IMR-90 (cell line): ENCODE results near the gene YKT6.

Source experiments
- CEBPB ChIP-seq: IDR thresholded peaks from 2 replicates; pipeline ENCODE4 v1.6.1; 2012; ENCODE audit warnings: low read depth, low read length, improper control_type of control experiment
- CHD1 ChIP-seq: IDR thresholded peaks from 2 replicates; pipeline ENCODE4 v1.6.1; 2012; ENCODE audit warnings: low read depth, low read length, improper control_type of control experiment
- CTCF ChIP-seq: conservative IDR thresholded peaks from 2 replicates; pipeline ENCODE4 v1.5.1; 2012; ENCODE audit warnings: mild to moderate bottlenecking, low read depth, low read length, improper control_type of control experiment
- ELK1 ChIP-seq: fragments of 150-350 bp; IDR thresholded peaks from 2 replicates; pipeline ENCODE4 v1.6.1; 2016; ENCODE audit warnings: low read depth, mild to moderate bottlenecking, low read length, moderate library complexity, borderline replicate concordance
- FOS ChIP-seq: fragments of 150-350 bp; IDR thresholded peaks from 2 replicates; pipeline ENCODE4 v1.6.1; 2016; ENCODE audit warnings: low read depth, low read length
- MAFK ChIP-seq: IDR thresholded peaks from 2 replicates; pipeline ENCODE4 v1.6.1; 2012; ENCODE audit warnings: low read depth, low read length, improper control_type of control experiment
- MXI1 ChIP-seq: IDR thresholded peaks from 2 replicates; pipeline ENCODE4 v1.6.1; 2012; ENCODE audit warnings: low read depth, mild to moderate bottlenecking, low read length, moderate library complexity, borderline replicate concordance
- NFE2L2 ChIP-seq: fragments of 150-350 bp; IDR thresholded peaks from 2 replicates; pipeline ENCODE4 v1.6.1; 2016; ENCODE audit warnings: low read depth, mild to moderate bottlenecking, low read length
- POLR2A ChIP-seq: IDR thresholded peaks from 2 replicates; pipeline ENCODE4 v1.6.1; 2012; ENCODE audit warnings: mild to moderate bottlenecking, low read depth, low read length
- RAD21 ChIP-seq: IDR thresholded peaks from 2 replicates; pipeline ENCODE4 v1.6.1; 2012; ENCODE audit warnings: low read length, improper control_type of control experiment
- RCOR1 ChIP-seq: IDR thresholded peaks from 2 replicates; pipeline ENCODE4 v1.6.1; 2012; ENCODE audit warnings: mild to moderate bottlenecking, low read length, improper control_type of control experiment; ENCODE audit not compliant: insufficient replicate concordance
- SMC3 ChIP-seq: fragments of 150-350 bp; IDR thresholded peaks from 2 replicates; pipeline ENCODE4 v1.6.1; 2016; ENCODE audit warnings: low read depth, mild to moderate bottlenecking, antibody characterized with exemption, low read length, moderate library complexity

- TF ChIP-seq SMC3 (no peak), MXI1 (no peak), POLR2A (no peak), CHD1 (no peak), FOS (no peak), CTCF (no peak), ELK1 (no peak), MAFK (no peak), RAD21 (no peak), NFE2L2 (no peak), RCOR1 (no peak), CEBPB (no peak)
Measured at GRCh38 chr7:44222776-44223261, 22.0 kb downstream of the YKT6 start.
